Right lobe of liver (tissue), 4 donors: ENCODE measurements around the gene NR5A2.

Source experiments
- CTCF ChIP-seq, 4 donors: fragments of 200-600 bp in 3 of 4; fragments of 450-650 bp in 1 of 4; IDR thresholded peaks; one replicate each; pipeline versions ENCODE4 v1.5.1 to v1.8.0; 2016 to 2022; ENCODE audit warnings: antibody characterized with exemption in 4 of 4, mild to moderate bottlenecking in 2 of 4
- POLR2A ChIP-seq: fragments of 450-650 bp; IDR thresholded peaks from one replicate; pipeline ENCODE4 v1.6.1; 2017; ENCODE audit warnings: antibody characterized with exemption, mild to moderate bottlenecking
- donor health status: DM: no; HTN: no; CAD: no.
- donor health status: DM: no; HTN: no; CAD: no.
- donor health status: DM: no; HTN: yes; CAD: no.

GRCh38 chr1:200150006-200150405 lies 122.5 kb downstream of the NR5A2 start:
- TF ChIP-seq CTCF (IDR thresholded peaks at IDR 0.05) (no peak), POLR2A (no peak)
